Peyer's patch (tissue), 4 donors: ENCODE data around the gene TMEM119.

Source experiments
- POLR2A ChIP-seq, 2 donors: fragments of 450-650 bp; IDR thresholded peaks; one replicate each; pipeline ENCODE4 v1.5.1; 2017; ENCODE audit warnings: antibody characterized with exemption in 2 of 2, mild to moderate bottlenecking in 2 of 2, moderate library complexity in 2 of 2
- TF ChIP-seq, protein P1 (sequence below), 6 experiments: fragments of 450-650 bp in 4 of 6; fragments of 200-600 bp in 2 of 6; sonication (generic) in 1 of 6; IDR thresholded peaks; one replicate each; pipeline ENCODE4 v1.5.1; 2017 to 2019; ENCODE audit warnings: antibody characterized with exemption in 6 of 6, mild to moderate bottlenecking in 3 of 6, moderate library complexity in 1 of 6

DNA sequence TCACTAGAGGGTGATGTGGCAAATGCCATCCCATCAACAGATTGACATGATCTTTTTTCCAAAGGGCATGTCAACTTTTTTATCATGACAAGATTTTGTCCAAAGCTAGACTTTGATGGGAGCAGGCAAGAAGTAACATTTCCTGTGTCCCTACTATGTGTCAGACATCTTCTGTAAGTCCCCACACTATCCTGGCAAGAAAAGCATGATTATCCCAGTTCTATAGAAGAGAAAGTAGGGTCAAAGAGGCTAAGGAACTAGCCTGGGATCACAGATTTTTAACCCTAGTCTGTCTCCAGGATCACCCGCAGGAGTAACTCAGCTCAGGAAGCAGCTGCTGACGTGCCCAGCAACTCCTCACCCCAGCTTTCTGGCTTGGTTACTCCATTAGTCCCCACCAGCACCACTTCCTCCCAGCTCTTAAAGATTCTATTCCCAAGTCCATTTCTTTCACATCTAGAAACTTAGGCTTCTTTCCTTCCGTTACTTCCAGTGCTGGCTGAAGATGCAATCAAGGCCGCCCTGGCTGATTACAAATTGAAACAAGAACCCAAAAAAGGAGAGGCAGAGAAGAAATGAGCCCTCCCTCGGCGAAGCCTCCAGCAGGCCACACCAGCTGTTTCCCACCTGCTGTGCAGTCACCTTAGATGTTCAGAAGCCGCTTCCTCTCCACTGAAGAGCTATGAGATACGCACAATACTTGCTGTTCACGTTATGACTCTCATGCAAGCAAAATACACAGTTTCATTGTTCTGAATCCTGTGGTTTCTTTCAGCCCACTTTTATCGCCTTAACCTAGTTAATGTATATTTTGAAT lies 29.3 kb downstream of the TMEM119 start:
- TF ChIP-seq, protein P1, sequence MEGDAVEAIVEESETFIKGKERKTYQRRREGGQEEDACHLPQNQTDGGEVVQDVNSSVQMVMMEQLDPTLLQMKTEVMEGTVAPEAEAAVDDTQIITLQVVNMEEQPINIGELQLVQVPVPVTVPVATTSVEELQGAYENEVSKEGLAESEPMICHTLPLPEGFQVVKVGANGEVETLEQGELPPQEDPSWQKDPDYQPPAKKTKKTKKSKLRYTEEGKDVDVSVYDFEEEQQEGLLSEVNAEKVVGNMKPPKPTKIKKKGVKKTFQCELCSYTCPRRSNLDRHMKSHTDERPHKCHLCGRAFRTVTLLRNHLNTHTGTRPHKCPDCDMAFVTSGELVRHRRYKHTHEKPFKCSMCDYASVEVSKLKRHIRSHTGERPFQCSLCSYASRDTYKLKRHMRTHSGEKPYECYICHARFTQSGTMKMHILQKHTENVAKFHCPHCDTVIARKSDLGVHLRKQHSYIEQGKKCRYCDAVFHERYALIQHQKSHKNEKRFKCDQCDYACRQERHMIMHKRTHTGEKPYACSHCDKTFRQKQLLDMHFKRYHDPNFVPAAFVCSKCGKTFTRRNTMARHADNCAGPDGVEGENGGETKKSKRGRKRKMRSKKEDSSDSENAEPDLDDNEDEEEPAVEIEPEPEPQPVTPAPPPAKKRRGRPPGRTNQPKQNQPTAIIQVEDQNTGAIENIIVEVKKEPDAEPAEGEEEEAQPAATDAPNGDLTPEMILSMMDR (IDR thresholded peaks at IDR 0.05), result no peak
- no peak for TF ChIP-seq POLR2A (IDR thresholded peaks at IDR 0.05)
